GM20000 (cell line): ENCODE data around the gene SEMA4D.

Experiments
- DNase-seq: peaks from one replicate; pipeline ENCODE4 v3.0.0; 2012; ENCODE audit warnings: low spot score
- TF ChIP-seq, protein P1 (sequence below): IDR thresholded peaks from 2 replicates; pipeline ENCODE4 v1.5.1; 2012; ENCODE audit warnings: mild to moderate bottlenecking, control low read depth; ENCODE audit errors: extremely low read depth, missing control alignments

The SEMA4D gene

DNA sequence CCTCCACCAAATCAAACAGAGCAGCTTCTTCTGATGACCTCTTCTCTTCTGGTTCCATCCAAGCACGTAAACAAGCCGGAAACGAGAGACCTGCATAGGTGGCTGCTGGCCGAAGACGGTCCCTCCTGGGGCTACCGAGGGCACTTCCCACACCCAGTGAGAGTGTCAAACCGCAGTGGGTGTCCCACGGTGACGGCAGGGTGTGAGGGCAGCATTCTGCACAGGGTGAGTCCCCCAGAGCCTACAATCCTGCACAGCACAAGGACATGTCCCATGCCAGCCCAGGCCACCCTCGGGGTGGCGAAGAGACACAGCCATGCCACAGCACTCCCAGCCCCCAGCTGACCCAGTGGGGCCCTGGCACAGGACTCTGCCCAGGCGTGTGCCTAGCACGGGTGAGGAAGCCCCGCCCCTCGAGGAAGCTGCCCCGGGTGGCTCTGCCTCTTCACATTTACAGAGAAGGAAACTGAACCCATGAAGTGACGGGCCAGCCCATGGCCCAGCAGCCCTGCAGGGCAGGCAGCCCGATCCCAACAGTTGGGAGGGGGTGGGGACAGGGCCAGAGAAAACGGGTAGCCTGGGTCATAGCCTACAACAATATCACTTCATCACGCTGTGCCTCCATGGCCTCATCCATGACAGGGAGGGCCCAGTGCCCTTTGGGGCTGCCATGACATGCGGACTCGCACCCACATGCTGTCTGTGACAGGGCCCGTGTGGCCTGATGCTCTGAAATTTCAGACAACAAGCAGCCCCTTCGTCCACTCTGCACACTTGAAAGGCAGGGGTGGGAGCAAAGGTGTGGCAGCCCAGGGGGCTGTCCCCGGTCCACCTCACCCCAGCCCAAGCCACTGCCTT lies 43.2 kb downstream of the SEMA4D start:
- TF ChIP-seq, protein P1, sequence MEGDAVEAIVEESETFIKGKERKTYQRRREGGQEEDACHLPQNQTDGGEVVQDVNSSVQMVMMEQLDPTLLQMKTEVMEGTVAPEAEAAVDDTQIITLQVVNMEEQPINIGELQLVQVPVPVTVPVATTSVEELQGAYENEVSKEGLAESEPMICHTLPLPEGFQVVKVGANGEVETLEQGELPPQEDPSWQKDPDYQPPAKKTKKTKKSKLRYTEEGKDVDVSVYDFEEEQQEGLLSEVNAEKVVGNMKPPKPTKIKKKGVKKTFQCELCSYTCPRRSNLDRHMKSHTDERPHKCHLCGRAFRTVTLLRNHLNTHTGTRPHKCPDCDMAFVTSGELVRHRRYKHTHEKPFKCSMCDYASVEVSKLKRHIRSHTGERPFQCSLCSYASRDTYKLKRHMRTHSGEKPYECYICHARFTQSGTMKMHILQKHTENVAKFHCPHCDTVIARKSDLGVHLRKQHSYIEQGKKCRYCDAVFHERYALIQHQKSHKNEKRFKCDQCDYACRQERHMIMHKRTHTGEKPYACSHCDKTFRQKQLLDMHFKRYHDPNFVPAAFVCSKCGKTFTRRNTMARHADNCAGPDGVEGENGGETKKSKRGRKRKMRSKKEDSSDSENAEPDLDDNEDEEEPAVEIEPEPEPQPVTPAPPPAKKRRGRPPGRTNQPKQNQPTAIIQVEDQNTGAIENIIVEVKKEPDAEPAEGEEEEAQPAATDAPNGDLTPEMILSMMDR = no peak
- no peak for DNase-seq

DNA sequence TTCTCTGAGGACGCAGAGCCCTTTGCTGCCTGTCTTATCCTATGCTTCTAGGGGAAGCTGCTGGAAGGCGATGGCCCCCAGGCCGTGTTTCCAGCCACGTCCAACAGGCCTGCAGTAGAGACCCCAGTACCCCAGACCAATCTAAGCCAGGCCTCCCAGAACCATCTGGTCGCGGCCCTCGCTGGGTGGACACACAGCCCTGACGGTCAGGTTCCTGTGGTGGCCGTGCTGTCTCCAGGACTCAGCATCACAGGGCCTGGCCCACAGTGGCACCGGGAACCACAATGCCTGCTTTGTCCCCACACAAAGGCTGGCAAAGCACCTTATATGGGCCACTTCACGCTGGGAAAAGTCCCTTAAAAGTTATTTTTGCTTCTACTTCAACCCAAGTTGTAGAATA lies 44.5 kb downstream of the SEMA4D start:
- TF ChIP-seq, protein P1 = no peak
- DNase-seq = no peak

DNA sequence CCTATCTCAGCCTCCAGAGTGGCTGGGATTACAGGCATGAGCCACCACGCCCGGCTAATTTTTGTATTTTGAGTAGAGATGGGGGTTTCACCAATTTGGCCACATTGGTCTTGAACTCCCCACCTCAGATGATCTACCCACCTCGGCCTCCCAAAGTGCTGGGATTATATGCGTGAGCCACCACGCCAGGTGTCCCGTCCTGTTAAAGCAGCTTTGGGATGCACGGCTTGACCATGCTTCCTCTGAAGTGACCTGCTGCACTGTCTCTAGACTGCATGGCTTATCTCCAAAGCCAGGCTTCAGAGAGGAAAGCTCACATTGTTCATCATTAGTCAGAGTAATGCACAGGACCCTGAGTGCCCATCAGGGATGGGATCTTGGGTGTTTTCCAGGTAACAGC lies 45.4 kb downstream of the SEMA4D start:
- no peak for DNase-seq
- TF ChIP-seq, protein P1 = no peak

DNA sequence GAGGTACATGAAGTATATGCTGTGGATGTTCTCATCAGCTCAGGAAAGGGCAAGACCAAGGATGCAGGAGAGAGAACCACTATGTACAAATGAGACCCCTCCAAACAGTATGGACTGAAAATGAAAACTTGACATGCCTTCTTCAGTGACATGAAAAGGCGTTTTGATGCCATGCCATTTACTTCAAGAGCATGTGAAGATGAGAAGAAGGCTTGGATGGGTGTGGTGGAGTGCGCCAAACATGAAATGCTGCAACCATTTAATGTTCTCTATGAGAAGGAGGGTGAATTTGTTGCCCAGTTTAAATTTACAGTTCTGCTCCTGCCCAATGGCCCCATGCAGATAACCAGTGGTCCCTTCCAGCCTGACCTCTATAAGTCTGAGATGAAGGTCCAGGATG lies 47.7 kb downstream of the SEMA4D start:
- TF ChIP-seq, protein P1 = no peak
- no peak for DNase-seq

DNA sequence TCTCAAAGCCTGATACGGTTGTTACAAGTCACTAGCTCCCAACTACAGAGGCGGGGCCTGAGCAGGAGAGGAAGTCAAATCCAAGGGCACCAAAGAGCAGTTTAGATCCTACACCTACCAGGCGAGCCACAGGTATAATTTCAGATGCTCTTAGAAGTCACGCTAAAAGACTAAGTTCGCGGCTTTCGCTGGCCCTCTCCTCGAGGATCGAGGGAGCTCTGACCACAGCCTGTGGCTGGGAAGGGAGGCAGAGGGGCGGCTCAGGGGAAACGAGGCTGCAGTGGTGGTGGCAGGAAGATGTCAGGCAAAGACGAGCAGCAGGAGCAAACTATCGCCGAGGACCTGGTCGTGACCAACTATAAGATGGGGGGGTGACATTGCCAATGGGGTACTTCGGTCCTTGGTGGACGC lies 48.6 kb downstream of the SEMA4D start:
- TF ChIP-seq, protein P1 = no peak
- no peak for DNase-seq

DNA sequence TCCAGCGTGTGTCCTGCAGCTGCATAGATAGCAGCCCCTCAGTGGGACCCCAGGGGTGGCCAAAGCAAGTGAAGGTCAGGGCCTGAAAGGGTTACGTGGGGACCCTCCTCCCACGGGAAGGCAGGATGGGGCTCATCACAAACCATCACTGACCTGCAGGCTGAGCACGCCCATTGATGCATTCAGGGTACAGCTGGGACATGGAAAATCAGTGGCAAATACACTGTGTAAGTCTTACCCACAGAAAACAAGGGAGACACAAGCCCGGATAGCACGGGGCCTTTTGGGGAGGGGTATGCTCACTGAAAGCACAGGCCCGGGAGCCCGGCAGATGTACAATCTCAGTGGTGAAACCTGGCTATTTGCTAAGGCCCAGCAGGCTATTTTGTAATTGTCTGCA lies 49.1 kb downstream of the SEMA4D start:
- TF ChIP-seq, protein P1 = no peak
- no peak for DNase-seq

DNA sequence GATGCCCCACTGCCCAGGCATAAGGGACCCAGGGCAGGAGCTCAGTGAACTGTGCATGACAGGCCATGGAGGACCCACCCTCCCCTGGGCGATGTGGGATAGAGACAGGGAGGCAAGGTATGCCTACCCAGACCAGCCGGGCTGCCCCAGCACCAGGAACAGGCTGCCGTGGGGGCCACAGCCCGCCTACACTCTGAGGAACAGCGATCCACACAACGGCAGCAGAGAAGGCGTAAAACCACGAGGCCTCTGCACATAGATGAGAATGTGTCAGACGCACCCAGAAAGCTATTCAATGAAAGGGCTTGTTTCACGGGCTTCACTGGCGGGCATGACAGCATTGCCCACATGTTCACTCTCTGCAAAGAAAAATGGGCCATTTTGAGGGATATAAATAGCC lies 49.5 kb downstream of the SEMA4D start:
- DNase-seq = peak; percentile 63

More for the DNA sequence above, 49.5 kb downstream of the SEMA4D start:
- TF ChIP-seq, protein P1 = no peak
